GM12872 (cell line): ENCODE results near the gene DLX4.

ENCODE experiments used
- CTCF ChIP-seq: IDR thresholded peaks from 3 replicates; pipeline ENCODE4 v1.5.1; 2011; ENCODE audit warnings: low read depth, mild to moderate bottlenecking, low read length, moderate library complexity; ENCODE audit not compliant: insufficient read depth

The DLX4 gene

GRCh38 chr17:49928126-49928800, 40.7 kb upstream of the DLX4 start:
- no peak for TF ChIP-seq CTCF

- no peak for TF ChIP-seq CTCF
These were observed 40.0 kb upstream of the DLX4 start for GRCh38 chr17:49928837-49929475.

- no peak for TF ChIP-seq CTCF
These were observed 38.1 kb upstream of the DLX4 start for GRCh38 chr17:49930880-49931279.

- TF ChIP-seq CTCF, result no peak
These were observed 37.4 kb upstream of the DLX4 start for GRCh38 chr17:49931416-49932137.

- TF ChIP-seq CTCF, result no peak
These were observed 36.8 kb upstream of the DLX4 start for GRCh38 chr17:49932138-49932723.

GRCh38 chr17:49932901-49933300, 36.1 kb upstream of the DLX4 start:
- no peak for TF ChIP-seq CTCF

GRCh38 chr17:49935526-49936210, 33.3 kb upstream of the DLX4 start:
- no peak for TF ChIP-seq CTCF
